HG03108 (cell line): ENCODE measurements around the gene SSTR3.
"Not testable (repeated sequence)": the region's sequence is repeated elsewhere in the genome, so short reads cannot be mapped to it uniquely, and the experiment has no call there.

Source experiments
- ATAC-seq: cut with Tn5 transposase; IDR thresholded peaks from one replicate; pipeline ENCODE4 v1.9.1; 2021; ENCODE audit warnings: moderate library complexity; ENCODE audit not compliant: unreplicated experiment

Gene SSTR3

DNA sequence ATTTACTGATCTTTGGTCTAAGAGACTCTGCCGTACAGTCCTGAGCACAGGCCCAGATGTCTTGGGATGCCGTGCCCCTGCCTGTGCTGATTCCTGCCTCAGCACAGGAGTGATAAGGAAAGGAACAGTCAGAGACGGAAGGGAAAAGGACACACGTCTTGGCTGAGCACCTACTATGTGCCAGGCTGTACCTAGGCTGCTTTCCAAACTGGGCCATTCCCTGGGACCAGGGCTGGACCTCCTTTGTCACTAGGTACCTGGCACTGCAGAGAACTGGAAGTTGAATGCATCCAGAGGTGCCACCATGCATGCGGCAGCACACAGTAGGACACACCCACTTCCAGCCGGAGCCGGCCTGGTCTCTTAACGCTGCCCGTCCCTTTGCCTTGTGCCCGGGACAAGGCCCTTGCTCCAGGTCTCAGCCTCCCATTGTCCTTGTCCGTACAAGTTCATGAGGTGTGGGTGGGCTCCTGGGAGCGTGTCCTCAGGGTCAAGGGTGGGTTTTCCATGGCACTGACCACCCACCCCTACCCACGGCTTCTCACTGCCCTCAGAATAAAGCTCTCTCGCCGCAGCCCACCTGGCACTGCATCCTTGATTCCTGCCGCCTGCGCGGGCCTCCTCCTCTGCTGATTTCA is 1.1 kb upstream of the SSTR3 start:
- ATAC-seq: no peak

DNA sequence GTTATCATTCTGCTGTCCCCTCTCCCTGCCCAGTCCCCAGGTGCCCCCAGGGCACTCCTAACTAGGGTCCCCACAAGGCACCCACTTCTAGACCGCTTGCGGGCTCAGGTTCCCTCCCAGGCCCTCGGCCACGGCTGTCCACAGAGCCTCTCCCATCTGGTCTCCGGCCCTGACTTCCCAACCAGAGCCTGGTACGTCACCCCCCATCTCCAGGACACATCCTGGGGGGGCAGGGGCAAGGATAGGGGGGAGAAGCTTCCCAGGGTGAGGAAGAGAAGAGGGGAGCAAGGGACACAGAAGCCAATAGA is 457 bp downstream of the SSTR3 start:
- ATAC-seq: no peak

DNA sequence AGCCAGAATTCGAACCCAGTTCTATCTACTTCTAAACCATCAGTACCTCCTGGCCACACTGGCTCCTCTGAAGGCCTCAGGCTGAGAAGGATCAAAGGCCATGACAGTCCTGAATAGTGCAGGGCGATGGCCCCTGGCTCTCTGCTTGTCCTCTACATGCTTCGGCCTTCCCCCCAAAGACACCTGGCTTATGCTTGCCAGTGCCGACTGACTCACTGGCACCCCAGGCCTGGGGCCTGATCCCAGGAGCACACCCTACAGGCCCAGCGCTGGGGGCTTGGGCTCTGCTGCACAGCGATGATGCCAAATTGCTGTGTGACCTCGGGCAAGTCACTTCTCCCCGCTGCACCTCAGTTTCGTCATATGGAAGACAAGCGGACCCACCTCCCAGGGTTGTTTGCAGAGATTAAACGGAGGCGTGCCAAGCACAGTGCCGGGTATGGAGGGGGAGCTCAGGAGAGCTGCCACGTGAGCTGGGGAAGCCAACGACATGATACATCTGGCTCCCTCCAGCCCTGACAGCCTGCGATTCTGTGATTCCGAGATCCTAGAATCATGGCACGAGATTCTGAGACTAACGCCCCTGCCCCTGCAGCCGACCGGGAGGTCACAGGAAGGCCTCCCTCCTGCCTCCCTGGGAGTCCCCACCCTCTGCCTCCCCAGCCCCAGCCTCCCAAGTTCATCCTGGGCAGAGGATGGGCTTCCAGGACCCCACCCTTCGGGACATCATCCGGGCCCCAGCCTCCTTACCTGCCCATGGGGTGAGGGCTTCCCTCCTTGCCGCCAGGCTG is 1.0 kb downstream of the SSTR3 start:
- no peak for ATAC-seq

DNA sequence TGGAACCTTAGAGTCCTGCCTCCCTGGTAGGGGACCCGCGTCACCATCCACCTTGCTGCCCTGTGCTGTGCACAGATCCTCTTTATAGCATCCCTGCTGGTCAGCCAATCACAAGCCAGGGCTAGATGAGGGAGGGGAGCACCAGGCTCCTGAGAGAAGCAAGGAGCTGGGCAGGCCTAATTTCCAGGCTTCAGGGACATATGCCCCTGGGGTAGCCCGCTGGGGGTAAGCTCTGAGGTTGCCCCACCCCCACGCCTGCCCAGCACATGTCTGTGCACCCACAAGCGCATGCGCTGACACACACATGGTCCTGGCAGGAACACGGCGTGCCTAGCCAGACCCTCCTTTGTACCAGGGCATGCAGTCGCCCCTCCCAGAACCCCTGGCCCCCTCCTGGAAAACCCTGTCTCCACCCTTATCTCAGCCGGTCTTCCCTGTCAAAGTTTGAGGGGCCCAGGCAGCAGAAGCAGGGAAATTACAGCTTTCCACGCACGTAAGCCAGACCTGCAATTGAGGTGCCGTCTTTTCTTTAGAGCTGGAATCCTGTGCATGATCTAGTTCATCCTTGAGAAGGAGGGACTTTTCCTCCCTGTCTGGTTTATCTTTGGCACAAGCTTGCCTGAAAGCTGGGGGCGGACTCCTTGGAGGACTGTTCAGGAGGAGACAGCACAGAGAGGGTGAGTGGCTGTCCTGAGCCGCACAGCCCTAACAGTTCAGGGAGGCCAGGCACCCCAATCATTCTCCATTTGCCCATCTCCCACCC is 2.1 kb downstream of the SSTR3 start:
- no peak for ATAC-seq

DNA sequence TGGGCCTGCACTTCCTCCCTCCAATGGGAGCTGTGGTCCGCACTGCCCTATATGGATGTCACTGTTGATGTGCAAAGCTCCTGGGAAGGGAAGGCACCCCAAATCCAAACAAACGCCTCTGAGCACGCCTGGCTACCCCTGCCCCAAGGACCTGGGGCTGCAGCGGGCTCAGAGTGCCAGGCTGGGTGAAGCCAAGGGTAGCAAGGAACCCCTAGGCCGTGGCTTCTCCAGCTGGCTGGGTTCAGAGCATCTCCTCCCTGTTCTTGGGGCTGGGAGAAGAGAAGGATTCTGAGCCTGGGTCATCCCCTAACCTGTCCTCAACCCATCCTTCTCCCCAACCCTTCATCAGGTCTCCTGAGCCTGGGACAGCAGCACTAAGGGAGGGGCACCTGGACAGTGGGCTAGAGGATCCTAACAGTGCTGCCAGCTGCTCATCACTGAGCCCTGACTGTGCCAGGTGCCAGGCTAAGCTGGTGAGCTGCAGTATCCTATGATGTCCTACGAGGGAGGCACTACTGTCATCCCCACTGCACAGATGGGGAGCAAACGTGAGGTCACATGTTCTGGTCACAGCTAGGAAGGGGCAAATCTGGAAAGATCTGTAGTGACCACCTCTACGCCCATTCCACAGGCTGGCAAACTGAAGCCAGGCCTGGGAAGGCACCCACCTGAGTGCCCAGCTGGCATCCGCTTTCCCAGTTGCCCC is 3.0 kb downstream of the SSTR3 start:
- ATAC-seq: no peak

DNA sequence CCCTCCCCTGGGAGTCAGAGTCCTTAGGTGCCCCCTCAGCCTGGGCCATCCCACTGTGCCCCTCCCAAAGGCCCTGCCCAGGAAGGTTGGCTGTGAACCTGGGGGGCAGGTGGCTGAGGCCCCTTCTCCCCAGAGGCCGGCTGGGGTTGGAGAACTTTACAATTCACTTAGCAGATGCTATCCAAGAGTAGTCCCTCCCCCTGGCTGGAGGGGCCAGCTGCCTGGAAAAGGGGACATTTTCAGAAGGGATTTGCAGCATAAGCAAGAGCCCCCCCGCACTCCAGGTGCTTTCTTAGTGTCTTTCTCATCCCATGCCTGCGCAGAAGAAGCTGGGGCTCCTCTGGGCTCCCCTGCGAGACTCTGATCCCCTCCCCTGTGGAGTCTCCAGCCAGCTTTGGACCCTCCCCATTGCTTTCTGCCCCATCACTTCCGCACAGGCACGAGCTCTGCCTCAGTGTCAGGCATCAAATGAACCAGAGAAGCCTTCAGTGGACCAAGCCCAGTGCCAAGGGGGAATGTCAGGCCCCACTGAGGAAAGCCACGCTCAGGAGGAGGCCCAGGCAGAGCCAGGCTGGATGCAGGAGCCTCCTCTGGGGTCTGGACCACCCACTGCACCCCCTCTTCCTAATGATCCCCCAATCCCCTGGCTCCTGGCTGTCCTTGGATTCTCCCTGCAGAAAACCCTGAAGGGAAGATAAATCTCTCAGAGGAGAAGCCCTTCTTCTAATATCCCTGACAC is 3.7 kb downstream of the SSTR3 start:
- ATAC-seq: no peak

DNA sequence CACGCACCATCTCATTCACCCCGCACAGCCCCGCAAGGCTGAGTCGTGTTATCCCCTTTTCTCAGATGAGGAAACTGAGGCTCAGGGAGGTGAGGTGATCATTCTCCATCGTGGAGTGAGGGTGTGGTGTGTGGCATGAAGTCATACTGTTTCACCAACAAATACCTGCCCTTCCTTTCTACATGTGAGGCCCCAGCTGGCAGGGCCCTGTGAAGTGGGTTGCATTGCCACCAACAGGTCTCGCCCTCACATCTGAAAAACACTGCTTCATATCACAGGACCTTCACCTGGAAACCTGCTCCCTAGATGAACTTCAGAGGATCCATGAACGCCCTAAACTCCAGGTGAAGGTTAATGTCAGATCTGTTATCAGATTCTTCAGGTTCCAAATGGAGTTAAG is 4.3 kb downstream of the SSTR3 start:
- no peak for ATAC-seq

DNA sequence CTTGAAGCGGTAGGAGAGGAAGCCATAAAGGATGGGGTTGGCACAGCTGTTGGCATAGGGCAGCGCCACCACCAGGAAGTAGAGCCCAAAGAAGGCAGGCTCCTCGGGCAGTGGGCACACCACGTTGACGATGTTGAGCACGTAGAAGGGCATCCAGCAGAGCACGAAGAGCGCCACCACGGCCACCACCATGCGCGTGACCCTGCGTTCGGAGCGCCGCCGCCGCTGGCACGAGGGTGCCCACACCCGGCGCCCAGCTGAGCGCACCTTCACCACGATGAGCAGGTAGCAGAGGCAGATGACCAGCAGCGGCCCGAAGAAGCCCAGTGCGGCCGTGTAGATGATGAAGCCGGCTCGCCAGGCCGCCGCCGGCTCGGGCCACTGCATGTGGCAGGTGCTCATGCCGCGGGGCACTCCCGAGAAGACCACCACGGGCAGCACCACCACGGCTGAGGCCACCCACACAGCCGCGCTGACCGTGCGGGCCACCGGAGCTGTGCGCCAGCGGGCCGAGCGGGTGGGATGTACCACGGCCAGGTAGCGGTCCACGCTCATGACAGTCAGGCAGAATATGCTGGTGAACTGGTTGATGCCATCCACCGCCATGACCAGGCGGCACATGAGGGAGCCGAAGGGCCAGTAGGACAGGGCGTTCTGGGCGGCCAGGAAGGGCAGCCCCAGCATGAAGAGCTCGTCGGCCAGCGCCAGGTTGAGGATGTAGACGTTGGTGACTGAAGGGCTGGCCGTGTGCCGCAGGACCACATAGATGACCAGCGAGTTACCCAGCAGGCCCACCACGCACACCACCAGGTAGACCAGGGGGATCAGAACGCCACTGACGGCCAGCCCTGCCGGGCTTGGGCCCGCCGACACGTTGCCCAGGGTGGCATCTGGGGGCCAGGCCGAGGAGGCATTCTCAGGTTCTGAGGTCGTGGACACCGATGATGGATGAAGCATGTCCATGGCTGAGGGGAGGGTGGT is 5.1 kb downstream of the SSTR3 start:
- no peak for ATAC-seq

DNA sequence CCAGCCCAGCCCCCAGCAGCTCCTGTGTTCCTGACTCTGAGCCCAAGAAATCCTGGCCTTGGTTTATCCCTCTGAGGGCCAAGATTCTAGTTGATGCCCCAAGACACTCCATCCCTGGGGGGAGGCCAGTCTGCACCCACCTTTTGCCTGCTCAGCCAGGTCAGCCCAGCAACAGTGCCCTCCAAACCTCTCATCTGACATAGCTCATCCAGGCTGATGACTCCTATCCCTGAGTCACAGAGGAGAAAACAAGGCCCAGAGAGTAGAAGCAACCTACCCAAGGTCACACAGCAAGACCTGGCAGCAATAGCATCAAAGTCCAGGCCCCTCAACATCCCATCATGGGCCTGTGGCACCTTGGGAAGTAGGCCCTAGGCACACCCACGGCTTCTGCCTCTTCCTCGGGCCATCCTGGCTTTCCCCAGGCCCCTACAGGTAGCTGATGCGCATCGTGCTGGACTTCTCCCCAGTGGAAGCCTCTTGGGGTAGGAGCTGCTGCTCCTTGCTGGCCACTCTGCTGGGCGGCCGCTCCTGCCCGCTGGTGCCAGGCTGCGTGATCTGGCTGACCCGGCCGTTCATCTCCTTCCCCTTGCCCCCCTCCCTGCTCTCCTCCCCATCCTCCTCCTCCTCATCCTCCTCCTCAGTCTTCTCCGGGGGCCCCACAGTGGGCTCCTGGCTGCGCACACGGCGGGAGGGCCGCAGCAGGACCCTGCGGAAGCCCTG is 6.0 kb downstream of the SSTR3 start:
- no peak for ATAC-seq

DNA sequence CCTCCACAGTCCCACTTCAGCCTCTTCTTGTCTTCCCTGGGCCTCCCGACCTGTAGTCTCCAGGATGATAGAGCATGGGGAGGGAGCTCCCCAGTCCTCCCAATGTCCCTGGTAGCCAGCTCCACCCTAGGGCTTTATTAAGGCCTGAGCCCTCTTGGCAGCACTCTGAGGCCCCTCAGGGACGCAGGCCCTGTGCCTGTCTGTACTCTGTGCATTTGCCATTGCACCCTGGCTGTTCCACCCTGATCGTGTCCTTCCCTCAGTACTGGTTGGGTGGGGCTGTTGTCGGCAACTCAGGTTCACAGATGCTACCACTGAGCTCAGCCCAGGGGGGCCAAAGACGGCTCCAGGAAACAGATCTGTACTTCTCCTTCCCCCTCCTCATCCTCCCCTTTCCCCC is 7.2 kb downstream of the SSTR3 start:
- no peak for ATAC-seq

DNA sequence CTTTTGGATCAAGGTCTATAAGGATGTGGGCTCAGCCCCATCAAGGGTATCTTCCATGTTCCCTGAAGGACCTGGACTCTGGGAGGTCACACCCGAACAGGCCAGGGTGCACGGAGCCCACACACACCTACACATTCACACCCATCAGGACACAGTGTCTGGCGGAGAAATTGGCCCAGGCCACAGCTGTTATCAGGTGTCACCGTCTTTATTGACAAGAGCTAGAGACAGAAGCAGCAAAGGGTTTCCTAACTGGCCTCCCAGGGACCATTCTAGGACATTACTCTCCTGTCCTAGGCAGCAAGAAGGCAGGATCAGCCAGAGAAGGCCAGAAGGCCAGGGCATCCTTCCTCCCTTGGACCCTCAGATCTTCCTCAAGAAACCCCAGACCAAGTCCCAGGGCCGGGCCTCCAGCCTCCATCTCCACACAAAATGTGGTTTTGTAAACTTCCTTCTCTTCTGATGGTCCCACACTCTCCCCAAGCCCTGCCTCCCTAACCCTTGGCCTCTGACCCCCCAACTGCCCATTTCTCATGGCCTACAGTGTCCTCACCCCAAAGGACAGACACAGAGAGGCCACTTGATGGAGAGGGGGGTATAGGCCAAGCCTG is 8.1 kb downstream of the SSTR3 start:
- no peak for ATAC-seq

DNA sequence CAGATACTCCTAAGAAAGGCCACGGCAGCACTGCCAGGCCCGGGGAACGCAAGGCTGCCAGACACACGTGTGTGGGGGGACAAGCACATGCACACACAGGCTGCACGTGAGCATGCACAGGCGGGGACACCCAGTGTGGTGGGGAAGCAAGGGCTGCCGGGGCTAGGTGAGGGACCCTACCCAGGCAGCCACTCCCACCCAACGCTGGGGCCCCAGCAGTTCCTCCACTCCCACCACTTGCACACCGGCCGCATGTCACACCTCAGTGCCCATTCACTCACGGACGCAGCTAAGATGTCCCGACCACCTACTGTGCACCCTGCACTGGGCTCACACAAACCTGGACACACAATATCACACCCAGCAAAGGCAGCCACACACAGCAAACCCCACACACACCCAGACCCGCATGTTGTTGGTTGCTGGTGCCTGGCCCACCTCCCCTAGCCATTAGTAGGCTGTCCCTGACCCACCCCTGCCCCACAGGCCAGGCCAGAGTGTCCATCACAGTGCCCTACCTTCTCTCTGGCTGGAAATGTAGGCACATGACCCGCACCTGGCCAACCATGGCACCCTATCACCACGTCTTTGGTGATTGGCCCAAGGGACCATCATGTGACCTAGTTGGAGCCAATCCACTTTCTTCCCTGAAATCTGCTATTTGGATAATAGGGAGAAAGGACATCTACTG is 8.8 kb downstream of the SSTR3 start:
- no peak for ATAC-seq

DNA sequence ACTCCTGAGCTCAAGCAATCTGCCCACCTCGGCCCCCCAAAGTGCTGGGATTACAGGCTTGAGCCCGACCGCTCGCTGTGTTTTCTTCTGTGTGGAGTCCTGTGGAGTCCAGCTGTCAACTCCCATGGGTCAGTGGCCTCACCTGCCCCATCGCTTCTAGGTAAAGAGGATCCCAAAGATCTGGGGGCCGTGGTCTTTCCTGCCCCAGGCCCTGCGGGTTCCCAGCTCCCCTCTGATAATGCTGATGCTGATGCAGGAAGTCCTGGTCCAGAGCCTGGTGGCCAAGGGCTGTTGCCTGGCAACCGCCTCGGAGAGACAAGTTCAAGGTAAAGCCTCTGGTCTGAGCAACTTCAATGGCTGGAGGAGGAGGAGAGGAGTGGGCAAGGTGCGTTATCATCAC is 9.6 kb downstream of the SSTR3 start:
- ATAC-seq: no peak

DNA sequence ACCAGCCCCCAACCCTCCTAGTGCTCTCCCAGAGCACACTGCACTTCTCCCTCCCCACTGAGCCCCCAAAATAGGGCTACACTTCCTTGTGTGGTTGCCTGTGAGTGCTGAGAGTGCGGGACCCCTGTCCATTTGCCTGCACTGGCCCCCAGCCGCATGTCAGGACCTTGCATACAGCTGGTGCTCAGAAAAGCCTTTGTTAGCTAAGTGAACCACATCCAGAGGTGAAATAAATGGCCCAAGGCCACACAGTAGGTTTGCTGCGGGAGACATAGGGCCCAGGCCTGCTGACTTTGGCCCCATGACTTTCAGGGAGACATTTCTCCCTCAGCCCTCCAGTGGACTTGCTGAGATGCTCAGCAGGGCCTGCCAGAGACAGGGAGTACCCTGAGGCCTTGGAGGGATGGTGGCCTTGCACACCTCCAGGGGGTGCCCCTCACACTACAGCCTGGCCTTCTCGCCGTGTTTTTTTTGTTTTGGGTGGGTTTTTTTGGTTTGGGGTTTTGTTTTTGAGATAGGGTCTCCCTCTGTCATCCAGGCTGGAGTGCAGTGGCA is 10.2 kb downstream of the SSTR3 start:
- ATAC-seq: no peak

DNA sequence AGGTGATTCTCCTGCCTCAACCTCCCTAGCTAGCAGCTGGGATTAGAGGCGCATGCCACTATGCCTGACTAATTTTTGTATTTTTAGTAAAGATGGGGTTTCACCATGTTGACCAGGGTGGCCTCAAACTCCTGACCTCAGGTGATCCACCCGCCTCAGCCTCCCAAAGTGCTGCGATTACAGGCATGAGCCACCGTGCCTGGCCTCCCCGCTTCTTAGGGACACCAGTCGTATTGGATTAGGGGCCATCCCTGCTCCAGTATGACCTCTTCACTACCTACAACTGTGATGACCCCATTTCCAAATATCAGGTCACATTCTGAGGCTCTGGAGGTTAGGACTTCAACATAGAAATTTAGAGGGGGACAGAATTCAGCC is 10.8 kb downstream of the SSTR3 start:
- not testable (repeated sequence) for ATAC-seq

DNA sequence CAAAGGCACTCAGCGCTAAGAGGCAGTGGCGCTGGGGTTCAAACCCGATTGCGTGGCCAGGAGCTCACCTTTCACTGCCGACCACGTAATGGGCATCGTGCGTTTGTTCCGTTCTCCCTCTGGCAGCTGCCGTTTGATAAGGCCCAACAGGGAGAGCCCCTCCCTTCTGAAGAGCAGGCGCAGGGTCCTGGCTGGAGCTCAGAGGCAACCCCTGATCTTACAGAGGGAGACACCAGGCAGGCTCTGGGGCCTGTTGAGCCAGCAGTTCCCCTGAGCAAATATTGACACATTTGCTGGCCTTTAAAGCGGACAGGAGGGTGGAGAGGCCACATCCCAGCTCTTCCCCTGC is 12.5 kb downstream of the SSTR3 start:
- ATAC-seq: no peak

DNA sequence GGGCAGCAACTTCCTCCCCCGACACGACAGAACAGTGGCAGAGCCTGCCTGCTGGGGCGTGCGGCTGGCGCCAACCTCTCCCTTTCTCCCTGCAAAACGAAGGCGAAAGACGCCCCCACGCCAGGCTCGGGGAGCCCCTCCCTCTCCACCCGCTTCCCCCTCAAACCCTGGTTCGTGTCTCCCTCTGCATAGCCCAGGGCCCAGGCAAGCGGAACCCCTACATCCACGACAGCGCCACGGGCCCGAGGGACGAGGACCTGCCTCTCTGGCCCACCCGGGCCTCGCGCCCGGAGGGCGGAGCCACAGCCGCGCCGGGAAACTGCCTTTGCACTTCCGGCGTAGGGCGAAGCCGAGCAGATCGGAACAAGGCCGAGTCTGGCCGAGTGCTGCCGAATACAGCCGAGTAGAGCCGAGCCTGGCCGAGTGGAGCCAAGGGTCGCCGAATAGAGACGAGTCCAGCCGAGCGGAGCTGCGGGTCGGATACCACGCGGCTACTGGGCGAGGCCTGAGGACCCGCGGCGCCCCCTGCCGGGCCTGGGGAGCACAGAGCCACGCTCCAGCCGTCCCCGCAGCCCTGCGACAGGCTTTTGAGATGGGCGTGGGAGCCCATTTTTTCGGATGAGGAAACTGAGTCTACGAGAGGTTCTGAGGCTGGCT is 13.0 kb downstream of the SSTR3 start:
- peak; percentile 82 for ATAC-seq
